K562 (cell line): ENCODE results near the gene SCAPER. TPM values are rescaled to one million over a fixed set of nuclear protein-coding genes. Genes with fewer than 3 reads are reported as not detected.

ENCODE experiments used
- ATF1 ChIP-seq, 2 experiments: fragments of 450-650 bp in 1 of 2; IDR thresholded peaks; 2 replicates each; pipeline ENCODE4 v1.6.1; 2016; ENCODE audit warnings: missing compliant biosample characterization in 1 of 2, missing genetic modification characterization in 1 of 2
- GTF2E2 ChIP-seq: fragments of 200-800 bp; sonication (Bioruptor generic); IDR thresholded peaks from 2 replicates; pipeline ENCODE4 v1.6.1; 2016; ENCODE audit warnings: missing genetic modification characterization, missing compliant biosample characterization
- HIVEP1 ChIP-seq: fragments of 250-450 bp; sonication (Bioruptor Pico); IDR thresholded peaks from 2 replicates; pipeline ENCODE4 v1.4.0; 2020; ENCODE audit warnings: mild to moderate bottlenecking
- KLF16 ChIP-seq: IDR thresholded peaks from 2 replicates; pipeline ENCODE4 v1.6.1; 2016; ENCODE audit warnings: antibody characterized with exemption
- LEF1 ChIP-seq: fragments of 450-650 bp; IDR thresholded peaks from 2 replicates; pipeline ENCODE4 v1.6.1; 2016; ENCODE audit warnings: mild to moderate bottlenecking
- NFRKB ChIP-seq: fragments of 450-650 bp; IDR thresholded peaks from 2 replicates; pipeline ENCODE4 v1.6.1; 2016; ENCODE audit warnings: low read depth
- RBBP5 ChIP-seq: fragments of 200-600 bp; sonication (generic); IDR thresholded peaks from 2 replicates; pipeline ENCODE4 v1.6.1; 2012; ENCODE audit warnings: borderline replicate concordance, mild to moderate bottlenecking, low read length, control low read depth, inconsistent platforms; ENCODE audit not compliant: insufficient read depth, poor library complexity, severe bottlenecking
- RBM22 ChIP-seq: fragments of 200-400 bp; formaldehyde crosslinking; IDR thresholded peaks from 2 replicates; pipeline ENCODE4 v1.6.1; 2018; ENCODE audit warnings: low read length, low read depth; ENCODE audit not compliant: poor library complexity, severe bottlenecking
- TAF7 ChIP-seq: fragments of 450-650 bp; IDR thresholded peaks from 2 replicates; pipeline ENCODE4 v1.6.1; 2016; ENCODE audit warnings: missing genetic modification characterization, missing compliant biosample characterization
- ZBTB17 ChIP-seq: fragments of 450-650 bp; formaldehyde crosslinking; IDR thresholded peaks from 2 replicates; pipeline ENCODE4 v1.4.0; 2020; ENCODE audit warnings: mild to moderate bottlenecking
- ZFP36 ChIP-seq: fragments of 150-350 bp; IDR thresholded peaks from 2 replicates; pipeline ENCODE4 v1.6.1; 2018; ENCODE audit warnings: low read length, low read depth; ENCODE audit not compliant: partially characterized antibody
- polyA plus RNA-seq, 8 experiments: library from polyadenylated mRNA; depleted of rRNA in 4 of 8; stranded (reverse) in 5 of 8; unstranded in 3 of 8; fragments of >200 nt; fragmentation: Nextera tagmentation in 2 of 8; fragmentation: Illumina TruSeq in 1 of 8; extraction: Ambion mirVana in 2 of 8; extraction: Trizol in 1 of 8; gene quantifications; 2 replicates each; pipeline versions ENCODE4 v1.2.1 to v1.2.3, GENCODE V29; 2011 to 2014; ENCODE audit warnings: inconsistent platforms in 1 of 8, missing spikeins in 1 of 8
- total RNA-seq, 7 experiments: library from RNA; depleted of rRNA in 6 of 7; stranded (reverse); fragments of >200 nt in 6 of 7; fragmentation: Illumina TruSeq in 2 of 7; extraction: Trizol in 2 of 7; gene quantifications; 2 replicates each; pipeline versions ENCODE4 v1.2.1 to v1.2.3, GENCODE V29; 2011 to 2021; ENCODE audit warnings: low replicate concordance in 1 of 7
- TF ChIP-seq, protein P1 (sequence below): fragments of 200-800 bp; sonication (Bioruptor generic); IDR thresholded peaks from 2 replicates; pipeline ENCODE4 v1.6.1; 2017; ENCODE audit warnings: missing genetic modification characterization, missing compliant biosample characterization
- TF ChIP-seq, protein P2 (sequence below): sonication (generic); formaldehyde crosslinking; IDR thresholded peaks from 2 replicates; pipeline ENCODE4 v1.8.0; 2023; ENCODE audit warnings: mild to moderate bottlenecking, missing genetic modification reagents
- TF ChIP-seq, protein P3 (sequence below): fragments of 450-650 bp; IDR thresholded peaks from 2 replicates; pipeline ENCODE4 v1.6.1; 2016; ENCODE audit warnings: low read depth

The SCAPER gene
- total and polyA plus RNA-seq, 9 of the 15 experiments (the other 6 are each of a cell fraction or from before 2014, with no cell fraction given): 1.3 to 5.7 (median 3.2) TPM

DNA sequence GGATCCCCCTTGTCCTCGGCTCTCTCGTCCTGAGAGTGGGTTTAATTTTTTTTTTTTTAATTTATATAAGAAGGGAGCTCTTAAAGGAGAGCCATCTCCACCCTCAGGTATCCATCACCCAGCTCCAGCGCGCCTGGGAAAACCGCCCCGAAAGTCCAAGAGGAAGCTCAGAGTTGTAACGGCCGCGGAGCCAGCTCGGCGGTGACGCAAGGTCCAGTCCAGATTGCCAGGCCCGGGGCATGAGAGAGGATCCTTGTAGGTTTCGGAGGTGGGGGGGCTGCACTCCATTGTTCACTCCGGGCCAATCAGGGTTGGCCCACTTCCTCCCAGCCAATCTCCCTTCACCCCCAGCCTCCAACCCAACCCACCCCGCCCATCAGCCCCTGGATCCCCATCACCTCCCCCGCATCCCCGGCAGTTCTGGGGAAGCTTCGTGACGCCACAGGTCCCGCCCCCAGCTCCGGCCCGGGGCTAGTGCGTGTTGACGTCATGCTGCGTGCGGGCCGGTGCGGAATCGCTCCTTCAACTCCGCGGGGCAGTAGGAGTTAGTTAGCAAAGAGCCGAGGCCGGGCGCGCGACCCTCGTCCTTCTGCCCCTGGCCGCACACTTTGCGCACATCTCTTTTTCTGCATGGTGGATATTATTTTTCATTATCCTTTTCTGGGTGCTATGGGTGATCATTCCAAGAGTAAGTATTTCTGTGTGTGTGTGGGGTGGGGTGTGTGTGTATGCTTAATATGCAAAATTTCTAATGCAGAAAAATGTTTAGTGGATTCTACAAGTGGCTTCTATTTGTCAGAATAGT is 568.7 kb downstream of the SCAPER start, which contains the start of gene ISL2 (continued):
- TF ChIP-seq, protein P1, sequence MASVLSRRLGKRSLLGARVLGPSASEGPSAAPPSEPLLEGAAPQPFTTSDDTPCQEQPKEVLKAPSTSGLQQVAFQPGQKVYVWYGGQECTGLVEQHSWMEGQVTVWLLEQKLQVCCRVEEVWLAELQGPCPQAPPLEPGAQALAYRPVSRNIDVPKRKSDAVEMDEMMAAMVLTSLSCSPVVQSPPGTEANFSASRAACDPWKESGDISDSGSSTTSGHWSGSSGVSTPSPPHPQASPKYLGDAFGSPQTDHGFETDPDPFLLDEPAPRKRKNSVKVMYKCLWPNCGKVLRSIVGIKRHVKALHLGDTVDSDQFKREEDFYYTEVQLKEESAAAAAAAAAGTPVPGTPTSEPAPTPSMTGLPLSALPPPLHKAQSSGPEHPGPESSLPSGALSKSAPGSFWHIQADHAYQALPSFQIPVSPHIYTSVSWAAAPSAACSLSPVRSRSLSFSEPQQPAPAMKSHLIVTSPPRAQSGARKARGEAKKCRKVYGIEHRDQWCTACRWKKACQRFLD: peak; percentile 43; the same call in 1 of the 2 replicates
- no peak for TF ChIP-seq ZBTB17 (CRISPR knock-in tag)
- TF ChIP-seq, protein P2, sequence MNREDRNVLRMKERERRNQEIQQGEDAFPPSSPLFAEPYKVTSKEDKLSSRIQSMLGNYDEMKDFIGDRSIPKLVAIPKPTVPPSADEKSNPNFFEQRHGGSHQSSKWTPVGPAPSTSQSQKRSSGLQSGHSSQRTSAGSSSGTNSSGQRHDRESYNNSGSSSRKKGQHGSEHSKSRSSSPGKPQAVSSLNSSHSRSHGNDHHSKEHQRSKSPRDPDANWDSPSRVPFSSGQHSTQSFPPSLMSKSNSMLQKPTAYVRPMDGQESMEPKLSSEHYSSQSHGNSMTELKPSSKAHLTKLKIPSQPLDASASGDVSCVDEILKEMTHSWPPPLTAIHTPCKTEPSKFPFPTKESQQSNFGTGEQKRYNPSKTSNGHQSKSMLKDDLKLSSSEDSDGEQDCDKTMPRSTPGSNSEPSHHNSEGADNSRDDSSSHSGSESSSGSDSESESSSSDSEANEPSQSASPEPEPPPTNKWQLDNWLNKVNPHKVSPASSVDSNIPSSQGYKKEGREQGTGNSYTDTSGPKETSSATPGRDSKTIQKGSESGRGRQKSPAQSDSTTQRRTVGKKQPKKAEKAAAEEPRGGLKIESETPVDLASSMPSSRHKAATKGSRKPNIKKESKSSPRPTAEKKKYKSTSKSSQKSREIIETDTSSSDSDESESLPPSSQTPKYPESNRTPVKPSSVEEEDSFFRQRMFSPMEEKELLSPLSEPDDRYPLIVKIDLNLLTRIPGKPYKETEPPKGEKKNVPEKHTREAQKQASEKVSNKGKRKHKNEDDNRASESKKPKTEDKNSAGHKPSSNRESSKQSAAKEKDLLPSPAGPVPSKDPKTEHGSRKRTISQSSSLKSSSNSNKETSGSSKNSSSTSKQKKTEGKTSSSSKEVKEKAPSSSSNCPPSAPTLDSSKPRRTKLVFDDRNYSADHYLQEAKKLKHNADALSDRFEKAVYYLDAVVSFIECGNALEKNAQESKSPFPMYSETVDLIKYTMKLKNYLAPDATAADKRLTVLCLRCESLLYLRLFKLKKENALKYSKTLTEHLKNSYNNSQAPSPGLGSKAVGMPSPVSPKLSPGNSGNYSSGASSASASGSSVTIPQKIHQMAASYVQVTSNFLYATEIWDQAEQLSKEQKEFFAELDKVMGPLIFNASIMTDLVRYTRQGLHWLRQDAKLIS (CRISPR knock-in tag): peak; percentile 41; the same call in 1 of the 2 replicates
- no peak for TF ChIP-seq HIVEP1 (CRISPR knock-in tag)
- TF ChIP-seq, protein P3, sequence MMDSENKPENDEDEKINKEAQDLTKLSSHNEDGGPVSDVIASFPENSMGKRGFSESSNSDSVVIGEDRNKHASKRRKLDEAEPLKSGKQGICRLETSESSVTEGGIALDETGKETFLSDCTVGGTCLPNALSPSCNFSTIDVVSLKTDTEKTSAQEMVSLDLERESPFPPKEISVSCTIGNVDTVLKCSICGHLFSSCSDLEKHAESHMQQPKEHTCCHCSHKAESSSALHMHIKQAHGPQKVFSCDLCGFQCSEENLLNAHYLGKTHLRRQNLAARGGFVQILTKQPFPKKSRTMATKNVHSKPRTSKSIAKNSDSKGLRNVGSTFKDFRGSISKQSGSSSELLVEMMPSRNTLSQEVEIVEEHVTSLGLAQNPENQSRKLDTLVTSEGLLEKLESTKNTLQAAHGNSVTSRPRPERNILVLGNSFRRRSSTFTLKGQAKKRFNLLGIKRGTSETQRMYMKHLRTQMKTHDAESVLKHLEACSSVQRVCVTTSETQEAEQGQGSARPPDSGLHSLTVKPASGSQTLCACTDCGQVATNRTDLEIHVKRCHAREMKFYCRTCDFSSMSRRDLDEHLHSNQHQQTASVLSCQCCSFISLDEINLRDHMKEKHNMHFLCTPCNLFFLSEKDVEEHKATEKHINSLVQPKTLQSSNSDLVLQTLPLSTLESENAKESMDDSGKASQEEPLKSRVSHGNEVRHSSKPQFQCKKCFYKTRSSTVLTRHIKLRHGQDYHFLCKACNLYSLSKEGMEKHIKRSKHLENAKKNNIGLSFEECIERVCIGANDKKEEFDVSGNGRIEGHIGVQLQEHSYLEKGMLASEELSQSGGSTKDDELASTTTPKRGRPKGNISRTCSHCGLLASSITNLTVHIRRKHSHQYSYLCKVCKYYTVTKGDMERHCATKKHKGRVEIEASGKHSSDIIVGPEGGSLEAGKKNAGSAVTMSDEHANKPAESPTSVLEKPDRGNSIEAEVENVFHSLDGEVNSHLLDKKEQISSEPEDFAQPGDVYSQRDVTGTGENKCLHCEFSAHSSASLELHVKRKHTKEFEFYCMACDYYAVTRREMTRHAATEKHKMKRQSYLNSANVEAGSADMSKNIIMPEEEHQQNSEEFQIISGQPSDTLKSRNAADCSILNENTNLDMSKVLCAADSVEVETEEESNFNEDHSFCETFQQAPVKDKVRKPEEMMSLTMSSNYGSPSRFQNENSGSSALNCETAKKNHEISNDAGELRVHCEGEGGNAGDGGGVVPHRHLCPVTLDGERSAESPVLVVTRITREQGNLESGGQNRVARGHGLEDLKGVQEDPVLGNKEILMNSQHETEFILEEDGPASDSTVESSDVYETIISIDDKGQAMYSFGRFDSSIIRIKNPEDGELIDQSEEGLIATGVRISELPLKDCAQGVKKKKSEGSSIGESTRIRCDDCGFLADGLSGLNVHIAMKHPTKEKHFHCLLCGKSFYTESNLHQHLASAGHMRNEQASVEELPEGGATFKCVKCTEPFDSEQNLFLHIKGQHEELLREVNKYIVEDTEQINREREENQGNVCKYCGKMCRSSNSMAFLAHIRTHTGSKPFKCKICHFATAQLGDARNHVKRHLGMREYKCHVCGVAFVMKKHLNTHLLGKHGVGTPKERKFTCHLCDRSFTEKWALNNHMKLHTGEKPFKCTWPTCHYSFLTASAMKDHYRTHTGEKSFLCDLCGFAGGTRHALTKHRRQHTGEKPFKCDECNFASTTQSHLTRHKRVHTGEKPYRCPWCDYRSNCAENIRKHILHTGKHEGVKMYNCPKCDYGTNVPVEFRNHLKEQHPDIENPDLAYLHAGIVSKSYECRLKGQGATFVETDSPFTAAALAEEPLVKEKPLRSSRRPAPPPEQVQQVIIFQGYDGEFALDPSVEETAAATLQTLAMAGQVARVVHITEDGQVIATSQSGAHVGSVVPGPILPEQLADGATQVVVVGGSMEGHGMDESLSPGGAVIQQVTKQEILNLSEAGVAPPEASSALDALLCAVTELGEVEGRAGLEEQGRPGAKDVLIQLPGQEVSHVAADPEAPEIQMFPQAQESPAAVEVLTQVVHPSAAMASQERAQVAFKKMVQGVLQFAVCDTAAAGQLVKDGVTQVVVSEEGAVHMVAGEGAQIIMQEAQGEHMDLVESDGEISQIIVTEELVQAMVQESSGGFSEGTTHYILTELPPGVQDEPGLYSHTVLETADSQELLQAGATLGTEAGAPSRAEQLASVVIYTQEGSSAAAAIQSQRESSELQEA: no peak
- no peak for TF ChIP-seq ZFP36
- peak; percentile 78 for TF ChIP-seq ATF1 (CRISPR knock-in tag; IDR thresholded peaks at IDR 0.05)
- peak; percentile 95 for TF ChIP-seq ATF1 (tag; IDR thresholded peaks at IDR 0.05)
- TF ChIP-seq RBBP5: peak; percentile 31
- peak; percentile 86 for TF ChIP-seq GTF2E2 (tag)
- TF ChIP-seq NFRKB: no peak
- TF ChIP-seq LEF1: no peak
- TF ChIP-seq TAF7 (tag): peak; percentile 65
- peak; percentile 46 for TF ChIP-seq KLF16
- TF ChIP-seq RBM22: no peak
